ENCODE results near the gene MGMT. TPM values are rescaled to one million over a fixed set of nuclear protein-coding genes. Genes with fewer than 3 reads are reported as not detected.

The MGMT gene
- total and polyA plus RNA-seq, 2 donors (not counting 3 experiments of a cell fraction or from before 2014, with no cell fraction given): 15.0 to 15.2 TPM

- H3K4me1 ChIP-seq (ENCODE audit: control insufficient read depth, extremely low read depth, insufficient read depth, low read length): no peaks in the 10 kb centered on the region
- H3K79me2 ChIP-seq (ENCODE audit: control insufficient read depth, insufficient read depth, low read length): no peaks in the 10 kb centered on the region
- H3K27ac ChIP-seq (ENCODE audit: insufficient read depth, low read depth, low read length): no peak overlapping the region
- dilution Hi-C loops (cut with MboI; ENCODE audit: extremely low pct_ligation_motif_present, low sequenced_read_pairs) (no loop called here), intact Hi-C loops (cut with micrococcal nuclease) (loop anchor here (5.0 kb wide), 1 partner anchor 113 kb away; no protein-coding TSS in a partner anchor)
- no peaks in the 10 kb centered on the region for H3K36me3 ChIP-seq (ENCODE audit: control insufficient read depth in 2 of 2, extremely low read depth in 1 of 2, insufficient read depth in 2 of 2, low read length in 2 of 2)
- H3K9me1 ChIP-seq (replicated peaks; ENCODE audit: control insufficient read depth, extremely low read depth, insufficient read depth, low read length): no peaks in the 10 kb centered on the region
- no peaks in the 10 kb centered on the region for H3K9me3 ChIP-seq (replicated peaks; ENCODE audit: control insufficient read depth, insufficient read depth, low read length)
- no peak overlapping the region for H2AFZ ChIP-seq (ENCODE audit: low read depth, low read length)
- no TSS peak for BruUV-seq (replicated peaks)
- H3K4me2 ChIP-seq (ENCODE audit: insufficient read depth, low read length): no peak overlapping the region
- TF ChIP-seq FOS (IDR thresholded peaks at IDR 0.05; ENCODE audit: borderline replicate concordance, insufficient read depth, low read length): no peak
- TF ChIP-seq MYC (IDR thresholded peaks at IDR 0.05; ENCODE audit: low read depth, low read length): no peak
- no peak for TF ChIP-seq GATA2 (IDR thresholded peaks at IDR 0.05; ENCODE audit: insufficient read depth, insufficient read length, low read depth, low read length)
- no peak for TF ChIP-seq CTCF (IDR thresholded peaks at IDR 0.05; ENCODE audit: extremely low read depth in 1 of 2, insufficient read depth in 1 of 2, low read depth in 1 of 2, low read length in 2 of 2)
- TF ChIP-seq, protein P1, sequence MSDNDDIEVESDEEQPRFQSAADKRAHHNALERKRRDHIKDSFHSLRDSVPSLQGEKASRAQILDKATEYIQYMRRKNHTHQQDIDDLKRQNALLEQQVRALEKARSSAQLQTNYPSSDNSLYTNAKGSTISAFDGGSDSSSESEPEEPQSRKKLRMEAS (IDR thresholded peaks at IDR 0.05; ENCODE audit: insufficient read depth, insufficient read length): no peak
- TF ChIP-seq JUN (IDR thresholded peaks at IDR 0.05; ENCODE audit: borderline replicate concordance, insufficient read depth, insufficient read length, low read depth): no peak
- TF ChIP-seq EZH2 (IDR thresholded peaks at IDR 0.05; ENCODE audit: borderline replicate concordance, low read depth, low read length, severe bottlenecking): no peak
- TF ChIP-seq POLR2AphosphoS5 (IDR thresholded peaks at IDR 0.05; ENCODE audit: insufficient read depth, low read depth, low read length): no peak
- TF ChIP-seq POLR2A (IDR thresholded peaks at IDR 0.05; ENCODE audit: low read depth, low read length): no peak
- no peaks in the 10 kb centered on the region for H3K27me3 ChIP-seq (ENCODE audit: control insufficient read depth in 2 of 2, insufficient read depth in 2 of 2, low read length in 2 of 2)
- no peaks in the 10 kb centered on the region for H4K20me1 ChIP-seq (replicated peaks; ENCODE audit: control insufficient read depth, extremely low read depth, insufficient read depth, low read length)
- H3K4me3 ChIP-seq (replicated peaks in 1 of 3; ENCODE audit: insufficient read depth in 1 of 3, low read depth in 1 of 3, low read length in 3 of 3): no peak overlapping the region
- DNase-seq (ENCODE audit: low read depth, low spot score) (no peak), FAIRE-seq (no peak)
- POLR2A ChIA-PET: no interaction called here
- CTCF ChIA-PET: no interaction called here
- H3K9ac ChIP-seq (replicated peaks; ENCODE audit: extremely low read depth, insufficient read depth, low read length): no peak overlapping the region
Observed at GRCh38 chr10:129530581-129530980, 63.5 kb downstream of the MGMT start.
